Brain microvascular endothelial cell (primary cell): Measurements from ENCODE around the gene KCNQ2.
"Not testable (repeated sequence)": the region's sequence is repeated elsewhere in the genome, so short reads cannot be mapped to it uniquely, and the experiment has no call there.

Experiments used
- DNase-seq: peaks from one replicate; pipeline ENCODE4 v3.0.0-alpha.2; 2020
- H3K27ac ChIP-seq: fragments of 250-450 bp; sonication (Bioruptor Pico); 2 replicates; pipeline ENCODE4 v1.5.1; 2020; ENCODE audit warnings: mild to moderate bottlenecking, moderate library complexity
- H3K27me3 ChIP-seq: fragments of 250-450 bp; sonication (Bioruptor Pico); replicated peaks from 2 replicates; pipeline ENCODE4 v1.5.1; 2020; ENCODE audit warnings: mild to moderate bottlenecking
- H3K36me3 ChIP-seq: fragments of 250-450 bp; sonication (Bioruptor Pico); replicated peaks from 2 replicates; pipeline ENCODE4 v1.5.1; 2020; ENCODE audit warnings: mild to moderate bottlenecking
- H3K4me3 ChIP-seq: 2 replicates; pipeline ENCODE4 v1.5.1; 2011; ENCODE audit warnings: low read depth, mild to moderate bottlenecking, control low read depth, low read length, moderate library complexity
- CTCF ChIP-seq: IDR thresholded peaks from 2 replicates; pipeline ENCODE4 v1.5.1; 2011; ENCODE audit warnings: low read depth, mild to moderate bottlenecking, moderate library complexity, low read length, control low read depth, inconsistent platforms; ENCODE audit errors: missing control alignments
- in situ Hi-C: cut with HindIII; loops from 2 replicates; pipeline ENCODE4 v1.10.0; 2017; ENCODE audit warnings: low sequenced_read_pairs, low pct_ligation_motif_present

KCNQ2 gene

GRCh38 chr20:63384336-63384735, 88.1 kb downstream of the KCNQ2 start:
- no peak for DNase-seq
- Histone ChIP-seq H3K36me3 (no peaks in the 10 kb centered on the region), H3K27ac (no peak overlapping the region), H3K4me3 (no peak overlapping the region), H3K27me3 (peaks cover 2% of the 10 kb centered on the region)
- no peak for TF ChIP-seq CTCF
- in situ Hi-C loops: no loop called here

- in situ Hi-C loops: no loop called here
- H3K27me3 ChIP-seq: peaks cover 2% of the 10 kb centered on the region
- TF ChIP-seq CTCF: no peak
Measured at GRCh38 chr20:63383556-63383955, 88.9 kb downstream of the KCNQ2 start.

GRCh38 chr20:63382551-63383300, 89.7 kb downstream of the KCNQ2 start:
- Histone ChIP-seq H3K27me3 (peaks cover 8% of the 10 kb centered on the region), H3K27ac (no peak overlapping the region), H3K4me3 (no peak overlapping the region), H3K36me3 (no peaks in the 10 kb centered on the region)
- no peak for DNase-seq
- TF ChIP-seq CTCF: no peak
- in situ Hi-C loops: no loop called here

More at GRCh38 chr20:63383556-63383955, 88.9 kb downstream of the KCNQ2 start:
- DNase-seq: no peak
- Histone ChIP-seq H3K4me3 (no peak overlapping the region), H3K27ac (no peak overlapping the region), H3K36me3 (no peaks in the 10 kb centered on the region)

- in situ Hi-C loops: no loop called here
- TF ChIP-seq CTCF: peak; percentile 92
- Histone ChIP-seq H3K27ac (no peak overlapping the region), H3K36me3 (no peaks in the 10 kb centered on the region), H3K4me3 (no peak overlapping the region), H3K27me3 (peaks cover 15% of the 10 kb centered on the region)
- no peak for DNase-seq
Measured at GRCh38 chr20:63381781-63382431, 90.5 kb downstream of the KCNQ2 start.

- no peaks in the 10 kb centered on the region for H3K36me3 ChIP-seq
- H3K4me3 ChIP-seq: no peak overlapping the region
- peaks cover 17% of the 10 kb centered on the region for H3K27me3 ChIP-seq
- in situ Hi-C loops: no loop called here
- no peak for DNase-seq
- TF ChIP-seq CTCF: no peak
- H3K27ac ChIP-seq: no peak overlapping the region
Measured at GRCh38 chr20:63380346-63380870, 92.0 kb downstream of the KCNQ2 start.

- H3K27me3 ChIP-seq: peaks cover 17% of the 10 kb centered on the region
Measured at GRCh38 chr20:63379872-63380271, 92.6 kb downstream of the KCNQ2 start.

More at GRCh38 chr20:63379872-63380271, 92.6 kb downstream of the KCNQ2 start:
- in situ Hi-C loops, H3K27ac ChIP-seq, DNase-seq, H3K4me3 ChIP-seq, H3K36me3 ChIP-seq: not testable (repeated sequence)
